WTC11 (cell line): ENCODE measurements around the gene WDR7. TPM values are rescaled to one million over a fixed set of nuclear protein-coding genes. Genes with fewer than 3 reads are reported as not detected.
A peak's percentile ranks its signal among the peaks of the same experiment; 100 is the strongest.

Experiments
- ATAC-seq: fragments of 200-7000 bp; cut with Tn5 transposase; 2 replicates; pipeline ENCODE4 v1.10.0; 2021; ENCODE audit warnings: mild to moderate bottlenecking, moderate library complexity
- CTCF ChIA-PET: fragments of 300-600 bp; sonication (Branson Sonifier 250); formaldehyde crosslinking; loops from one replicate; lab custom pipeline; 2021; ENCODE audit warnings: antibody characterized with exemption; lab: Charles Lee
- POLR2A ChIA-PET: fragments of 350-600 bp; sonication (Branson Sonifier 250); formaldehyde crosslinking; loops from one replicate; lab custom pipeline; 2021; ENCODE audit warnings: antibody characterized with exemption; lab: Charles Lee
- DNase-seq: peaks from one replicate; pipeline ENCODE4 v3.0.0; 2021; ENCODE audit warnings: low spot score
- H3K27ac Mint-ChIP-seq: 2 replicates; pipeline ENCODE4 v1.8.0; 2021; ENCODE audit warnings: mixed read lengths
- H3K27me3 Mint-ChIP-seq: 2 replicates; pipeline ENCODE4 v1.8.0; 2021; ENCODE audit warnings: low read depth, mild to moderate bottlenecking, moderate library complexity, mixed read lengths
- H3K36me3 Mint-ChIP-seq: 2 replicates; pipeline ENCODE4 v1.8.0; 2021; ENCODE audit warnings: mixed read lengths
- H3K4me1 Mint-ChIP-seq: 2 replicates; pipeline ENCODE4 v1.8.0; 2022; ENCODE audit warnings: mixed read lengths
- H3K4me3 Mint-ChIP-seq: 2 replicates; pipeline ENCODE4 v1.8.0; 2021; ENCODE audit warnings: mild to moderate bottlenecking, moderate library complexity, mixed read lengths
- H3K9me3 Mint-ChIP-seq: 2 replicates; pipeline ENCODE4 v1.8.0; 2021; ENCODE audit warnings: mixed read lengths
- ATF3 ChIP-seq: sonication (generic); formaldehyde crosslinking; conservative IDR thresholded peaks from 2 replicates; pipeline ENCODE4 v1.8.1; 2022; ENCODE audit warnings: mild to moderate bottlenecking, missing genetic modification reagents
- CREM ChIP-seq: sonication (generic); formaldehyde crosslinking; IDR thresholded peaks from 2 replicates; pipeline ENCODE4 v1.8.1; 2022; ENCODE audit warnings: mild to moderate bottlenecking, missing genetic modification reagents, moderate library complexity
- JUN ChIP-seq: sonication (generic); formaldehyde crosslinking; IDR thresholded peaks from 2 replicates; pipeline ENCODE4 v1.8.0; 2023; ENCODE audit warnings: mild to moderate bottlenecking, missing genetic modification reagents
- STAT6 ChIP-seq: sonication (generic); formaldehyde crosslinking; conservative IDR thresholded peaks from 2 replicates; pipeline ENCODE4 v1.8.1; 2023; ENCODE audit warnings: mild to moderate bottlenecking, low read depth, missing genetic modification reagents, moderate library complexity
- ZBTB21 ChIP-seq: sonication (generic); formaldehyde crosslinking; IDR thresholded peaks from 2 replicates; pipeline ENCODE4 v1.8.1; 2023; ENCODE audit warnings: mild to moderate bottlenecking, missing genetic modification reagents, borderline replicate concordance
- ZNF263 ChIP-seq: sonication (generic); formaldehyde crosslinking; IDR thresholded peaks from 2 replicates; pipeline ENCODE4 v1.8.1; 2022; ENCODE audit warnings: low read depth, mild to moderate bottlenecking, moderate library complexity, missing genetic modification reagents
- ZNF423 ChIP-seq: fragments of 250-450 bp; sonication (Bioruptor Pico); IDR thresholded peaks from 2 replicates; pipeline ENCODE4 v2.1.2; 2022; ENCODE audit warnings: mild to moderate bottlenecking, moderate library complexity
- ZNF425 ChIP-seq: fragments of 250-450 bp; sonication (Bioruptor Pico); conservative IDR thresholded peaks from 2 replicates; pipeline ENCODE4 v1.9.0; 2021; ENCODE audit warnings: mild to moderate bottlenecking
- ZNF671 ChIP-seq: fragments of 250-450 bp; sonication (Bioruptor Pico); IDR thresholded peaks from 2 replicates; pipeline ENCODE4 v1.8.0; 2021; ENCODE audit warnings: mild to moderate bottlenecking
- total RNA-seq: library from RNA; stranded (reverse); gene quantifications from 3 replicates; pipeline ENCODE4 v1.2.3, GENCODE V29; 2021
- TF ChIP-seq, protein P1 (sequence below): sonication (generic); formaldehyde crosslinking; IDR thresholded peaks from 2 replicates; pipeline ENCODE4 v1.8.0; 2023; ENCODE audit warnings: mild to moderate bottlenecking, missing genetic modification reagents

WDR7 gene
- total RNA-seq, 1 experiment from 2014 or later: 12.2 TPM

DNA sequence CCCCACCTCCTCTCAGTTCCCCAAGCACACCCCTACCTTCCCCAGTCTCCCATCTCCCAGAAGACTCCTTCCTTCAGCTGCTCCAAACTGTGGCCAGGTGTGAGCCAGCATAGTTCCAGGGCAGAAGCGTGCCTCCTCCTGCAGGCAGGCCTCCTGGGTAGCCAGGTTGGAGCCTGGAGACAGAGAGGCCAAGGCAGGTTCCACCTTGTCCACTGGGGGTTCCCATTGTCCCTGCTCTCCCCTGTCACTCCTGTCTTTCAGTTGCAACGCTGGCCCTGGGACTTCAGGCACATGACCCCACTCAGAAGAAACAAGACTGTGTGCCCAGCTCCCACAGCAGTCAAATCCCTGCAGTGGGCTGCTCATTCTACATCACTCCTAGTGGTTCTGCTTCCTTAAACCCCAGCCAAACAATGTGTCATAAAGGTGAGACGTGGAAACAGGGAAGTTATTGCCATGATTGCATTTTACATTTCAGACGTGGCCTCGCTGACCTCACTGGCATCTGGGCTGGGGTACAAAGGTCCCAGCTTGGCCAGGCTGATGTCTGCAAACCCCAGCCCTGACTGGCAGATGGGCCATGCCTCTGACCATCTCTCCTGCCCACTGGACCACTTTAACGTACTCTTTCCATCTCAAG, 399.3 kb downstream of the WDR7 start:
- H3K36me3 Mint-ChIP-seq: peaks cover 26% of the 10 kb centered on the region

DNA sequence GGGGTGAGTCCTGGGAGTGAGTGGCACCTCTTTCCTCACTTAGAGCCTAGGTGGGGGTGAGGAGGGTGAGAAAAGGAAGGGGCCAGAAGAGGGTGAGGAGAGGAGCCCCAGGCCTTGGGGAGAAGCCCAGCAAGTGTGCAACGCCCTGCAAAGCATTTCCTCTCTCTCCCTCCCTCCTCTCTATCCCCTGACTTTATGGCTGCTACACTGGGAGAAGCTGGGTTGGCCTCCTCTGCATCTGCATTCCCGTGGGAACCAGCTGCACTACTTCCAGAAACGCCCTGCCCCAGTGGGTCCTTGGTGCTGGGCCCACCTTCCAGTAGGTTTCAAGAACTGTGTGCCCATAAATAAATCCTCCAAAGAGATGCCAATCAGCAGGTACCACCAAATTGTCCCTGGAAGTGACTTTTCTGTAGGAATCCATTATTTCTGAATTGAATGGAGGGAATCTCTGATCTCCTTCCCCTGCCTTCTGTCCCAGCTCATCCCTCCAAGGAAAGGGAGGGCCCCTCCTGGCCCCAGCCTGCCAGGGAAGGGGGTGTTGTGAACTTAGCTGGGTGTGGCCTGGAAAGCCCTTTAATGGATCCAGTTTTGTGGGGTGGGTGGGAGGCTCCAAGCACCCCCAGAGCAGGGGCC, 400.0 kb downstream of the WDR7 start:
- DNase-seq (no peak), ATAC-seq (no peak)
- H3K36me3 Mint-ChIP-seq: peaks cover 27% of the 10 kb centered on the region
- peaks cover 35% of the 10 kb centered on the region for H3K9me3 Mint-ChIP-seq
- POLR2A ChIA-PET: no interaction called here
- no peak overlapping the region for H3K4me3 Mint-ChIP-seq
- 0 out of 2 replicates have a peak, but pooled peaks cover 3% of the 10 kb centered on the region for H3K27me3 Mint-ChIP-seq
- peaks cover 14% of the 10 kb centered on the region for H3K4me1 Mint-ChIP-seq
- no peak overlapping the region for H3K27ac Mint-ChIP-seq
- TF ChIP-seq CREM (CRISPR knock-in tag) (no peak), ZNF423 (CRISPR knock-in tag) (no peak), ZNF671 (CRISPR knock-in tag) (no peak)
- CTCF ChIA-PET: interaction anchor here (1.5 kb wide), 1 partner anchor 387 kb away, joined by 5 read pairs; no protein-coding TSS in a partner anchor

More for the DNA sequence above, 399.3 kb downstream of the WDR7 start:
- ChIA-PET POLR2A (no interaction called here), CTCF (no interaction called here)
- peaks cover 14% of the 10 kb centered on the region for H3K4me1 Mint-ChIP-seq
- H3K4me3 Mint-ChIP-seq: no peak overlapping the region
- H3K27ac Mint-ChIP-seq: no peak overlapping the region; the same call in 1 of the 2 replicates
- peaks cover 35% of the 10 kb centered on the region for H3K9me3 Mint-ChIP-seq
- DNase-seq (no peak), ATAC-seq (peak; percentile 52; the same call in 1 of the 2 replicates)
- TF ChIP-seq JUN (CRISPR knock-in tag) (no peak), ZNF425 (CRISPR knock-in tag) (no peak), ATF3 (no peak), ZNF263 (CRISPR knock-in tag) (no peak), ZBTB21 (CRISPR knock-in tag) (no peak)
- TF ChIP-seq, protein P1, sequence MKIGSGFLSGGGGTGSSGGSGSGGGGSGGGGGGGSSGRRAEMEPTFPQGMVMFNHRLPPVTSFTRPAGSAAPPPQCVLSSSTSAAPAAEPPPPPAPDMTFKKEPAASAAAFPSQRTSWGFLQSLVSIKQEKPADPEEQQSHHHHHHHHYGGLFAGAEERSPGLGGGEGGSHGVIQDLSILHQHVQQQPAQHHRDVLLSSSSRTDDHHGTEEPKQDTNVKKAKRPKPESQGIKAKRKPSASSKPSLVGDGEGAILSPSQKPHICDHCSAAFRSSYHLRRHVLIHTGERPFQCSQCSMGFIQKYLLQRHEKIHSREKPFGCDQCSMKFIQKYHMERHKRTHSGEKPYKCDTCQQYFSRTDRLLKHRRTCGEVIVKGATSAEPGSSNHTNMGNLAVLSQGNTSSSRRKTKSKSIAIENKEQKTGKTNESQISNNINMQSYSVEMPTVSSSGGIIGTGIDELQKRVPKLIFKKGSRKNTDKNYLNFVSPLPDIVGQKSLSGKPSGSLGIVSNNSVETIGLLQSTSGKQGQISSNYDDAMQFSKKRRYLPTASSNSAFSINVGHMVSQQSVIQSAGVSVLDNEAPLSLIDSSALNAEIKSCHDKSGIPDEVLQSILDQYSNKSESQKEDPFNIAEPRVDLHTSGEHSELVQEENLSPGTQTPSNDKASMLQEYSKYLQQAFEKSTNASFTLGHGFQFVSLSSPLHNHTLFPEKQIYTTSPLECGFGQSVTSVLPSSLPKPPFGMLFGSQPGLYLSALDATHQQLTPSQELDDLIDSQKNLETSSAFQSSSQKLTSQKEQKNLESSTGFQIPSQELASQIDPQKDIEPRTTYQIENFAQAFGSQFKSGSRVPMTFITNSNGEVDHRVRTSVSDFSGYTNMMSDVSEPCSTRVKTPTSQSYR (CRISPR knock-in tag): no peak
- 0 out of 2 replicates have a peak, but pooled peaks cover 3% of the 10 kb centered on the region for H3K27me3 Mint-ChIP-seq

DNA sequence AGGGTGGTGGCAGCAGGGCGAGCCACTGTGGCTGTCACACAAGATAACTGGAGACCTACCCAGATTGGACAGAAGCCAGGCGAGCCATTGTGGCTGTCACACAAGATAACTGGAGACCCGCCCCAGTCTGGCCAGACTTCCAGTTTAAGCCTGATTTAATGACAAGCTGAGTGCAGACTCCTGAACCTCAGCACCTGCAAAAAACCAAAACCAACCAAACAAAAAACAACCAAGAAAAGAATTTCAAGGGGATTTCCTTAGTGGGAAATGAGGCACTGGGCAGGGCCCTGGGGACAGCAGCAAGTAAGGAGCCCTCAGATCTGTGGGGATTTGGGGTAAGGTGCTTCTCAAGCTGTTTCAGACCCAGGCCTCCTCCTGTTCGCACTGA, 400.5 kb downstream of the WDR7 start:
- no peak overlapping the region for H3K27ac Mint-ChIP-seq
- CTCF ChIA-PET: interaction anchor here (1.5 kb wide), 1 partner anchor 386 kb away, joined by 5 read pairs; no protein-coding TSS in a partner anchor
- 0 out of 2 replicates have a peak, but pooled peaks cover 3% of the 10 kb centered on the region for H3K27me3 Mint-ChIP-seq

More for the DNA sequence above, 400.5 kb downstream of the WDR7 start:
- no peak for DNase-seq
- H3K4me3 Mint-ChIP-seq: no peak overlapping the region
- POLR2A ChIA-PET: no interaction called here
- H3K36me3 Mint-ChIP-seq: peaks cover 26% of the 10 kb centered on the region
- ATAC-seq: no peak
- no peak for TF ChIP-seq STAT6 (CRISPR knock-in tag)
- H3K4me1 Mint-ChIP-seq: peaks cover 14% of the 10 kb centered on the region
- peaks cover 31% of the 10 kb centered on the region for H3K9me3 Mint-ChIP-seq
